HCT116 (cell line): Measurements from ENCODE around the gene CABLES1. TPM values are rescaled to one million over a fixed set of nuclear protein-coding genes. Genes with fewer than 3 reads are reported as not detected.

ENCODE experiments used
- ATAC-seq: fragments of 200-7000 bp; cut with Tn5 transposase; 2 replicates; pipeline ENCODE4 v1.9.1; 2020; ENCODE audit warnings: mild to moderate bottlenecking, moderate library complexity
- BruUV-seq: library from RNA; stranded (reverse); fragments of 400-500 nt; replicated peaks from 2 replicates; lab custom pipeline; 2021; lab: Mats Ljungman, UMichigan
- CTCF ChIA-PET: fragments of 300-600 bp; sonication (Branson Sonifier 250); formaldehyde crosslinking; loops from one replicate; lab custom pipeline; 2021; ENCODE audit warnings: antibody characterized with exemption; lab: Charles Lee
- POLR2A ChIA-PET: fragments of 300-600, 350-600 bp; sonication (Branson Sonifier 250); formaldehyde crosslinking; loops from one replicate; lab custom pipeline; 2021; ENCODE audit warnings: antibody characterized with exemption; lab: Charles Lee
- RAD21 ChIA-PET, 2 experiments: fragments of 300-600 bp; sonication (Branson Sonifier 250); formaldehyde crosslinking; loops; one replicate each; lab custom pipeline; 2023; ENCODE audit warnings: low total read pairs in 2 of 2; ENCODE audit not compliant: uncharacterized antibody in 2 of 2, unreplicated experiment in 2 of 2, low non-redundant PET in 1 of 2; lab: Charles Lee
- DNase-seq: peaks from one replicate; pipeline ENCODE4 v3.0.0-alpha.2; 2010; ENCODE audit warnings: low read depth, low spot score
- H2AFZ ChIP-seq: fragments of 200-600 bp; shearing (Covaris generic), sonication (generic); 2 replicates; pipeline ENCODE4 v1.6.1; 2017; ENCODE audit warnings: low read depth, mixed run types, mixed read lengths, antibody characterized with exemption, low read length; ENCODE audit not compliant: poor library complexity, severe bottlenecking
- H3K27ac ChIP-seq: 2 replicates; pipeline ENCODE4 v1.5.1; 2012; ENCODE audit warnings: low read depth, low read length
- H3K27me3 ChIP-seq: fragments of 200-600 bp; sonication (generic); 2 replicates; pipeline ENCODE4 v1.6.1; 2016; ENCODE audit warnings: mixed run types, low read length, mixed read lengths; ENCODE audit not compliant: insufficient read depth
- H3K36me3 ChIP-seq, 2 experiments: fragments of 200-500 bp in 1 of 2; fragments of 200-600 bp in 1 of 2; sonication (Bioruptor generic) in 1 of 2; sonication (generic) in 1 of 2; 2 replicates each; pipeline versions ENCODE4 v1.5.1 to v1.6.1; 2014 to 2016; ENCODE audit warnings: low read length in 2 of 2, inconsistent platforms in 1 of 2, mixed read lengths in 1 of 2, mixed run types in 1 of 2; ENCODE audit not compliant: insufficient read depth in 2 of 2, control insufficient read depth in 1 of 2
- H3K4me1 ChIP-seq, 2 experiments: fragments of 200-600 bp in 1 of 2; sonication (generic) in 1 of 2; 2 replicates each; pipeline versions ENCODE4 v1.5.1 to v1.6.1; 2012 to 2017; ENCODE audit warnings: low read length in 2 of 2, inconsistent platforms in 1 of 2, mild to moderate bottlenecking in 1 of 2, mixed read lengths in 1 of 2, mixed run types in 1 of 2, moderate library complexity in 1 of 2; ENCODE audit not compliant: insufficient read depth in 2 of 2, control insufficient read depth in 1 of 2
- H3K4me2 ChIP-seq: fragments of 200-600 bp; sonication (generic); 2 replicates; pipeline ENCODE4 v1.6.1; 2017; ENCODE audit warnings: mixed run types, low read length, mixed read lengths
- H3K4me3 ChIP-seq, 2 experiments: fragments of 200-600 bp in 1 of 2; sonication (generic) in 1 of 2; replicated peaks in 1 of 2; 2 replicates each; pipeline ENCODE4 v1.5.1; 2011 to 2016; ENCODE audit warnings: low read length in 2 of 2, control low read depth in 1 of 2, low read depth in 1 of 2, mild to moderate bottlenecking in 1 of 2, mixed read lengths in 1 of 2, mixed run types in 1 of 2
- H3K79me2 ChIP-seq: fragments of 200-600 bp; sonication (generic); 2 replicates; pipeline ENCODE4 v1.6.1; 2017; ENCODE audit warnings: mild to moderate bottlenecking, mixed run types, low read length, moderate library complexity, mixed read lengths; ENCODE audit not compliant: insufficient read depth
- H3K9ac ChIP-seq: fragments of 200-600 bp; sonication (generic); 2 replicates; pipeline ENCODE4 v1.6.1; 2016; ENCODE audit warnings: low read length, mixed read lengths
- H3K9me2 ChIP-seq: fragments of 200-600 bp; sonication (generic), shearing (Covaris generic); 2 replicates; pipeline ENCODE4 v1.6.1; 2017; ENCODE audit warnings: mixed run types, mild to moderate bottlenecking, moderate library complexity; ENCODE audit not compliant: insufficient read depth
- H3K9me3 ChIP-seq, 2 experiments: fragments of 200-500 bp in 1 of 2; fragments of 200-600 bp in 1 of 2; sonication (Bioruptor generic) in 1 of 2; sonication (generic) in 1 of 2; 2 replicates each; pipeline ENCODE4 v1.6.1; 2014 to 2017; ENCODE audit warnings: low read length in 2 of 2, mixed read lengths in 2 of 2, inconsistent platforms in 1 of 2, low read depth in 1 of 2, mild to moderate bottlenecking in 1 of 2, mixed run types in 1 of 2, moderate library complexity in 1 of 2; ENCODE audit not compliant: control insufficient read depth in 1 of 2, insufficient read depth in 1 of 2
- H4K20me1 ChIP-seq: fragments of 200-600 bp; sonication (generic), shearing (Covaris generic); 2 replicates; pipeline ENCODE4 v1.6.1; 2017; ENCODE audit warnings: mixed run types, mild to moderate bottlenecking, moderate library complexity; ENCODE audit not compliant: insufficient read depth
- CBX3 ChIP-seq: IDR thresholded peaks from 2 replicates; pipeline ENCODE4 v1.6.1; 2012; ENCODE audit warnings: low read depth
- CTCF ChIP-seq, 3 experiments: fragments of 200-600 bp in 1 of 3; sonication (generic) in 1 of 3; IDR thresholded peaks in 2 of 3; conservative IDR thresholded peaks in 1 of 3; 2 replicates each; pipeline ENCODE4 v1.5.1; 2012 to 2017; ENCODE audit warnings: low read depth in 2 of 3, low read length in 2 of 3, antibody characterized with exemption in 1 of 3, borderline replicate concordance in 1 of 3, control low read depth in 1 of 3, mild to moderate bottlenecking in 1 of 3, mixed read lengths in 1 of 3, mixed run types in 1 of 3, moderate library complexity in 1 of 3; ENCODE audit not compliant: insufficient read depth in 1 of 3
- EGR1 ChIP-seq: IDR thresholded peaks from 2 replicates; pipeline ENCODE4 v1.6.1; 2012; ENCODE audit warnings: low read depth
- ELF1 ChIP-seq: IDR thresholded peaks from 2 replicates; pipeline ENCODE4 v1.6.1; 2012; ENCODE audit warnings: low read depth, borderline replicate concordance
- EZH2 ChIP-seq: fragments of 200-600 bp; sonication (generic); IDR thresholded peaks from 2 replicates; pipeline ENCODE4 v1.6.1; 2017; ENCODE audit warnings: antibody characterized with exemption, mixed run types
- EZH2phosphoT487 ChIP-seq: fragments of 200-600 bp; IDR thresholded peaks from 2 replicates; pipeline ENCODE4 v1.6.1; 2018; ENCODE audit warnings: antibody characterized with exemption, borderline replicate concordance
- POLR2A ChIP-seq: IDR thresholded peaks from 2 replicates; pipeline ENCODE4 v1.7.0; 2011; ENCODE audit warnings: borderline replicate concordance; ENCODE audit not compliant: insufficient read depth, insufficient read length; ENCODE audit errors: extremely low read depth
- RAD21 ChIP-seq: IDR thresholded peaks from 2 replicates; pipeline ENCODE4 v1.6.1; 2012; ENCODE audit warnings: low read depth, mild to moderate bottlenecking
- SIN3A ChIP-seq: IDR thresholded peaks from 2 replicates; pipeline ENCODE4 v1.6.1; 2012; ENCODE audit warnings: low read depth
- SP1 ChIP-seq: IDR thresholded peaks from 2 replicates; pipeline ENCODE4 v1.6.1; 2012; ENCODE audit warnings: low read depth
- SRF ChIP-seq: IDR thresholded peaks from 2 replicates; pipeline ENCODE4 v1.6.1; 2012; ENCODE audit warnings: low read depth
- YY1 ChIP-seq: IDR thresholded peaks from 2 replicates; pipeline ENCODE4 v1.6.1; 2011; ENCODE audit warnings: low read length, low read depth, moderate library complexity, mild to moderate bottlenecking; ENCODE audit not compliant: insufficient replicate concordance; ENCODE audit errors: extremely low read depth
- ZBTB33 ChIP-seq: IDR thresholded peaks from 2 replicates; pipeline ENCODE4 v1.6.1; 2011; ENCODE audit warnings: mild to moderate bottlenecking, low read length, moderate library complexity; ENCODE audit not compliant: insufficient replicate concordance; ENCODE audit errors: extremely low read depth
- ZFX ChIP-seq: fragments of 450-650 bp; IDR thresholded peaks from 2 replicates; pipeline ENCODE4 v1.6.1; 2017
- ZNF274 ChIP-seq: fragments of 200-500 bp; sonication (Bioruptor generic); IDR thresholded peaks from 2 replicates; pipeline ENCODE4 v1.6.1; 2014; ENCODE audit warnings: mild to moderate bottlenecking, low read depth, low read length, inconsistent platforms
- intact Hi-C: fragments of 100-400 bp; cut with micrococcal nuclease; formaldehyde crosslinking; loops from 2 replicates; pipeline ENCODE4 v1.10.0; 2022
- total RNA-seq: library from RNA; stranded (reverse); gene quantifications from one replicate; pipeline ENCODE4 v1.2.1, GENCODE V29; 2021; ENCODE audit not compliant: unreplicated experiment
- TF ChIP-seq, protein P1 (sequence below): IDR thresholded peaks from 2 replicates; pipeline ENCODE4 v1.6.1; 2012; ENCODE audit warnings: low read depth

CABLES1 gene
- total RNA-seq, 1 experiment from 2014 or later, result 7.7 TPM

DNA sequence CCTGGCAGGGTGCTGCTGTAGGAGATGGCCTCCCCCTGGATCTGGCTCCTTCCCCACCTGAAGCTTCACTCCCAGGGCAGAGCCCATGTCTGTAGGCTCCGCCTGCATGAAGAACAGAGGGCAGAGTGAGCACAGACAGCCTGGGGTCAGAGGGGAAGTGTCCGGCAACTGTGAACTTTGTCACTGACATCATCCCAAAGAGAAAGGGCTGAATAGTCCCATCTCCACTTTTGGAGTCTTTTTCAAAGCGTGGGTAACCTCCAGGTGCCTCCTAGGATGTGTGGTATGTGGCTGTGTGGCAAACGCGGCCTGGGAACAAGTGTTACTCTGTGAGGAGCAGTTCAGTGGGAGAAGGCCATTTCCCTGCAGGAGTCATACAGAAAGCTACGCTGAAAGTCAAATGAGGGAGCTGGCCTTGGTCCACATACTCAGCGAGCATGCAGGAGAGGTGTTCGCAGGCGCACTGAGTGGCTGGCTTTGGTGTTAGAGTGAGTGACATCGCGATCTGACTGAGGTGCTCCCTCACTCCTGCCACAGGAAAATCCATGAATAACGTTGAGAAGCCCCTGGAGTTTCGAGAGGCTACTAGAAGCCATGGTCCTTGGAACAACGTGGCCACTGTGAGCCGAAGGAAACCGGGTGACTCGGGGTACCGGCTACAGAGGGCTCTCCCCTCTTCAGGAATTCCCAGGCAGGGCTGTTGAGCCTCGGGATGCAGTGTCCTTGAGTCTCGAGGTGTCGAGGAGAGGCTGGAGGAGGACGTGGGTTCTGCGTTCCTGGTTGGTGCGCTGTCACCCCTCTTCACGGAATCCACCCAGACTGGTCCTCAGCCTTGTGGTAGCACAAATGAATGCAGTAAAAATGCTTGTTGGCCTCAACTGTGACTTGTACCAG is 54.7 kb downstream of the CABLES1 start:
- Histone ChIP-seq H3K9me2 (no peaks in the 10 kb centered on the region), H3K9ac (no peak overlapping the region), H3K4me3 (no peak overlapping the region), H3K4me2 (no peak overlapping the region), H3K36me3 (no peaks in the 10 kb centered on the region), H2AFZ (no peak overlapping the region), H3K4me1 (no peaks in the 10 kb centered on the region), H4K20me1 (no peaks in the 10 kb centered on the region), H3K79me2 (no peaks in the 10 kb centered on the region), H3K9me3 (no peaks in the 10 kb centered on the region), H3K27me3 (no peaks in the 10 kb centered on the region), H3K27ac (no peak overlapping the region)
- intact Hi-C loops, result no loop called here
- no peak for DNase-seq
- BruUV-seq, result no TSS peak
- no peak for TF ChIP-seq EZH2phosphoT487
- TF ChIP-seq YY1, result no peak
- no peak for TF ChIP-seq CBX3
- TF ChIP-seq CTCF (IDR thresholded peaks at IDR 0.05 in 2 of 3, conservative IDR thresholded peaks at IDR 0.05 in 1 of 3; ENCODE audit: borderline replicate concordance in 1 of 3, insufficient read depth in 1 of 3, low read depth in 2 of 3, low read length in 2 of 3), result no peak
- no peak for TF ChIP-seq SIN3A
- no peak for TF ChIP-seq SRF
- no peak for TF ChIP-seq ZFX
- no peak for TF ChIP-seq RAD21
- no peak for TF ChIP-seq EGR1
- no peak for TF ChIP-seq ZNF274
- TF ChIP-seq, protein P1, sequence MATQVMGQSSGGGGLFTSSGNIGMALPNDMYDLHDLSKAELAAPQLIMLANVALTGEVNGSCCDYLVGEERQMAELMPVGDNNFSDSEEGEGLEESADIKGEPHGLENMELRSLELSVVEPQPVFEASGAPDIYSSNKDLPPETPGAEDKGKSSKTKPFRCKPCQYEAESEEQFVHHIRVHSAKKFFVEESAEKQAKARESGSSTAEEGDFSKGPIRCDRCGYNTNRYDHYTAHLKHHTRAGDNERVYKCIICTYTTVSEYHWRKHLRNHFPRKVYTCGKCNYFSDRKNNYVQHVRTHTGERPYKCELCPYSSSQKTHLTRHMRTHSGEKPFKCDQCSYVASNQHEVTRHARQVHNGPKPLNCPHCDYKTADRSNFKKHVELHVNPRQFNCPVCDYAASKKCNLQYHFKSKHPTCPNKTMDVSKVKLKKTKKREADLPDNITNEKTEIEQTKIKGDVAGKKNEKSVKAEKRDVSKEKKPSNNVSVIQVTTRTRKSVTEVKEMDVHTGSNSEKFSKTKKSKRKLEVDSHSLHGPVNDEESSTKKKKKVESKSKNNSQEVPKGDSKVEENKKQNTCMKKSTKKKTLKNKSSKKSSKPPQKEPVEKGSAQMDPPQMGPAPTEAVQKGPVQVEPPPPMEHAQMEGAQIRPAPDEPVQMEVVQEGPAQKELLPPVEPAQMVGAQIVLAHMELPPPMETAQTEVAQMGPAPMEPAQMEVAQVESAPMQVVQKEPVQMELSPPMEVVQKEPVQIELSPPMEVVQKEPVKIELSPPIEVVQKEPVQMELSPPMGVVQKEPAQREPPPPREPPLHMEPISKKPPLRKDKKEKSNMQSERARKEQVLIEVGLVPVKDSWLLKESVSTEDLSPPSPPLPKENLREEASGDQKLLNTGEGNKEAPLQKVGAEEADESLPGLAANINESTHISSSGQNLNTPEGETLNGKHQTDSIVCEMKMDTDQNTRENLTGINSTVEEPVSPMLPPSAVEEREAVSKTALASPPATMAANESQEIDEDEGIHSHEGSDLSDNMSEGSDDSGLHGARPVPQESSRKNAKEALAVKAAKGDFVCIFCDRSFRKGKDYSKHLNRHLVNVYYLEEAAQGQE, result no peak
- no peak for TF ChIP-seq POLR2A
- TF ChIP-seq ZBTB33, result no peak
- no peak for TF ChIP-seq ELF1
- no peak for TF ChIP-seq EZH2
- no peak for TF ChIP-seq SP1
- RAD21 ChIA-PET, result no interaction called here
- ATAC-seq, result no peak
- POLR2A ChIA-PET, result no interaction called here
- CTCF ChIA-PET, result no interaction called here
